ENCODE data around the gene PLEKHA5.

- TF ChIP-seq CTCF (IDR thresholded peaks at IDR 0.05) (no peak), POLR2A (IDR thresholded peaks at IDR 0.05) (no peak), POLR2AphosphoS5 (IDR thresholded peaks at IDR 0.05) (no peak)
Measured at GRCh38 chr12:19234981-19235871, 105.7 kb downstream of the PLEKHA5 start.
